Neural crest cell (in vitro differentiated cells): ENCODE data around the gene PLCL2. TPM values are rescaled to one million over a fixed set of nuclear protein-coding genes. Genes with fewer than 3 reads are reported as not detected.

Experiments used
- DNase-seq: peaks from one replicate; pipeline ENCODE4 v3.0.0; 2021; ENCODE audit warnings: low read depth, mixed read lengths, low spot score
- H3K27ac Mint-ChIP-seq: one replicate; pipeline ENCODE4 v1.8.0; 2021; ENCODE audit warnings: mild to moderate bottlenecking, mixed read lengths; ENCODE audit not compliant: unreplicated experiment
- H3K27me3 Mint-ChIP-seq: 2 replicates; pipeline ENCODE4 v1.8.0; 2021; ENCODE audit warnings: low read depth, mild to moderate bottlenecking, mixed read lengths
- H3K36me3 Mint-ChIP-seq: 2 replicates; pipeline ENCODE4 v1.8.0; 2021; ENCODE audit warnings: low read depth, mild to moderate bottlenecking, mixed read lengths
- H3K4me1 Mint-ChIP-seq: 2 replicates; pipeline ENCODE4 v1.8.0; 2021; ENCODE audit warnings: mixed read lengths
- H3K4me3 Mint-ChIP-seq: one replicate; pipeline ENCODE4 v1.8.0; 2021; ENCODE audit warnings: mild to moderate bottlenecking, mixed read lengths
- H3K9me3 Mint-ChIP-seq: 2 replicates; pipeline ENCODE4 v1.8.0; 2021; ENCODE audit warnings: mixed read lengths
- CTCF ChIP-seq: fragments of 200-600 bp; sonication (generic); conservative IDR thresholded peaks from 2 replicates; pipeline ENCODE4 v1.5.0; 2021; ENCODE audit warnings: antibody characterized with exemption, mild to moderate bottlenecking
- total RNA-seq: library from RNA; stranded (reverse); gene quantifications from 2 replicates; pipeline ENCODE4 v1.2.1, GENCODE V29; 2021

Gene PLCL2
- total RNA-seq, 1 donor from 2014 or later, result 10.5 TPM

- H3K4me3 Mint-ChIP-seq, result no peak overlapping the region
- TF ChIP-seq CTCF, result no peak
- no peaks in the 10 kb centered on the region for H3K27me3 Mint-ChIP-seq
- no peaks in the 10 kb centered on the region for H3K4me1 Mint-ChIP-seq
- no peak for DNase-seq
- no peaks in the 10 kb centered on the region for H3K36me3 Mint-ChIP-seq
- H3K9me3 Mint-ChIP-seq, result no peaks in the 10 kb centered on the region
- no peak overlapping the region for H3K27ac Mint-ChIP-seq
Observed at GRCh38 chr3:17038900-17039553, 154.3 kb downstream of the PLCL2 start.

- no peaks in the 10 kb centered on the region for H3K27me3 Mint-ChIP-seq
- DNase-seq, result no peak
- no peak overlapping the region for H3K27ac Mint-ChIP-seq
- no peaks in the 10 kb centered on the region for H3K36me3 Mint-ChIP-seq
- no peak for TF ChIP-seq CTCF
- no peaks in the 10 kb centered on the region for H3K4me1 Mint-ChIP-seq
- H3K4me3 Mint-ChIP-seq, result no peak overlapping the region
- H3K9me3 Mint-ChIP-seq, result no peaks in the 10 kb centered on the region
Observed at GRCh38 chr3:17039594-17039993, 154.8 kb downstream of the PLCL2 start.

GRCh38 chr3:17040322-17040989 lies 155.7 kb downstream of the PLCL2 start:
- no peaks in the 10 kb centered on the region for H3K4me1 Mint-ChIP-seq
- H3K36me3 Mint-ChIP-seq, result no peaks in the 10 kb centered on the region
- H3K27me3 Mint-ChIP-seq, result no peaks in the 10 kb centered on the region
- no peaks in the 10 kb centered on the region for H3K9me3 Mint-ChIP-seq
- H3K4me3 Mint-ChIP-seq, result no peak overlapping the region
- H3K27ac Mint-ChIP-seq, result no peak overlapping the region
- no peak for TF ChIP-seq CTCF
- DNase-seq, result no peak

- H3K36me3 Mint-ChIP-seq, result no peaks in the 10 kb centered on the region
- TF ChIP-seq CTCF, result no peak
- H3K9me3 Mint-ChIP-seq, result no peaks in the 10 kb centered on the region
Observed at GRCh38 chr3:17040990-17041377, 156.2 kb downstream of the PLCL2 start.

GRCh38 chr3:17044855-17045254 lies 160.1 kb downstream of the PLCL2 start:
- no peak overlapping the region for H3K4me3 Mint-ChIP-seq
- TF ChIP-seq CTCF, result no peak
- no peaks in the 10 kb centered on the region for H3K27me3 Mint-ChIP-seq
- H3K27ac Mint-ChIP-seq, result no peak overlapping the region
- DNase-seq, result no peak
- H3K36me3 Mint-ChIP-seq, result peaks cover 3% of the 10 kb centered on the region
- H3K9me3 Mint-ChIP-seq, result peaks cover 2% of the 10 kb centered on the region
- H3K4me1 Mint-ChIP-seq, result peaks cover 5% of the 10 kb centered on the region

More at GRCh38 chr3:17040990-17041377, 156.2 kb downstream of the PLCL2 start:
- DNase-seq, result no peak
- H3K4me3 Mint-ChIP-seq, result no peak overlapping the region
- H3K27ac Mint-ChIP-seq, result no peak overlapping the region
- H3K27me3 Mint-ChIP-seq, result no peaks in the 10 kb centered on the region
- H3K4me1 Mint-ChIP-seq, result no peaks in the 10 kb centered on the region
